Caco-2 (cell line): ENCODE measurements around the gene WWOX. TPM values are rescaled to one million over a fixed set of nuclear protein-coding genes. Genes with fewer than 3 reads are reported as not detected.

ENCODE experiments used
- BruUV-seq: library from RNA; stranded (reverse); fragments of 400-500 nt; replicated peaks from 2 replicates; lab custom pipeline; 2021; lab: Mats Ljungman, UMichigan
- CTCF ChIA-PET: fragments of 300-600 bp; sonication (Branson Sonifier 250); formaldehyde crosslinking; loops from one replicate; lab custom pipeline; 2022; ENCODE audit warnings: antibody characterized with exemption; lab: Charles Lee
- POLR2A ChIA-PET: fragments of 300-600 bp; sonication (Branson Sonifier 250); formaldehyde crosslinking; loops from one replicate; lab custom pipeline; 2022; ENCODE audit warnings: antibody characterized with exemption; lab: Charles Lee
- DNase-seq, 2 experiments: peaks; one replicate each; pipeline versions ENCODE4 v3.0.0 to v3.0.0-alpha.2; 2020 to 2022
- H3K27me3 ChIP-seq: replicated peaks from 2 replicates; pipeline ENCODE4 v1.6.0; 2011; ENCODE audit warnings: low read length; ENCODE audit not compliant: control insufficient read depth, insufficient read depth
- H3K36me3 ChIP-seq: 2 replicates; pipeline ENCODE4 v1.5.1; 2011; ENCODE audit warnings: low read length; ENCODE audit not compliant: control insufficient read depth, insufficient read depth
- H3K4me1 ChIP-seq: fragments of 250-450 bp; sonication (Bioruptor Pico); 2 replicates; pipeline ENCODE4 v1.5.1; 2020; ENCODE audit warnings: mild to moderate bottlenecking
- H3K4me3 ChIP-seq: 2 replicates; pipeline ENCODE4 v1.5.1; 2011; ENCODE audit warnings: low read depth, mild to moderate bottlenecking, control low read depth, low read length
- H3K9me3 ChIP-seq: fragments of 250-450 bp; sonication (Bioruptor Pico); 2 replicates; pipeline ENCODE4 v1.5.1; 2020; ENCODE audit warnings: mild to moderate bottlenecking, moderate library complexity
- H3K27ac Mint-ChIP-seq: one replicate; pipeline ENCODE4 v1.8.0; 2022; ENCODE audit warnings: mixed read lengths; ENCODE audit not compliant: unreplicated experiment
- H3K27me3 Mint-ChIP-seq: one replicate; pipeline ENCODE4 v1.8.0; 2022; ENCODE audit warnings: mixed read lengths; ENCODE audit not compliant: insufficient read depth, unreplicated experiment
- H3K36me3 Mint-ChIP-seq: one replicate; pipeline ENCODE4 v1.8.0; 2022; ENCODE audit warnings: mild to moderate bottlenecking, mixed read lengths; ENCODE audit not compliant: insufficient read depth, unreplicated experiment
- H3K4me1 Mint-ChIP-seq: one replicate; pipeline ENCODE4 v1.8.0; 2022; ENCODE audit warnings: low read depth, mixed read lengths; ENCODE audit not compliant: unreplicated experiment
- H3K4me3 Mint-ChIP-seq: one replicate; pipeline ENCODE4 v1.8.0; 2022; ENCODE audit warnings: mild to moderate bottlenecking, moderate library complexity, mixed read lengths; ENCODE audit not compliant: unreplicated experiment
- H3K9me3 Mint-ChIP-seq: one replicate; pipeline ENCODE4 v1.8.0; 2022; ENCODE audit warnings: mixed read lengths; ENCODE audit not compliant: unreplicated experiment
- intact Hi-C: fragments of 100-400 bp; cut with micrococcal nuclease; formaldehyde crosslinking; loops from one replicate; pipeline ENCODE4 v1.10.0; 2022; ENCODE audit not compliant: unreplicated experiment
- total RNA-seq: library from RNA; stranded (reverse); gene quantifications from 2 replicates; pipeline ENCODE4 v1.2.3, GENCODE V29; 2022
- TF ChIP-seq, protein P1 (sequence below), 2 experiments: fragments of 200-600 bp in 1 of 2; IDR thresholded peaks; 1 replicate in 1 of 2; 2 replicates in 1 of 2; pipeline versions ENCODE4 v1.5.1 to v1.8.0; 2011 to 2022; ENCODE audit warnings: antibody characterized with exemption in 1 of 2, control low read depth in 1 of 2, inconsistent platforms in 1 of 2, low read depth in 1 of 2, low read length in 1 of 2, mild to moderate bottlenecking in 1 of 2, moderate library complexity in 1 of 2; ENCODE audit not compliant: insufficient read depth in 1 of 2, severe bottlenecking in 1 of 2, unreplicated experiment in 1 of 2

Gene WWOX
- total RNA-seq, 1 experiment from 2014 or later = 45.0 TPM

DNA sequence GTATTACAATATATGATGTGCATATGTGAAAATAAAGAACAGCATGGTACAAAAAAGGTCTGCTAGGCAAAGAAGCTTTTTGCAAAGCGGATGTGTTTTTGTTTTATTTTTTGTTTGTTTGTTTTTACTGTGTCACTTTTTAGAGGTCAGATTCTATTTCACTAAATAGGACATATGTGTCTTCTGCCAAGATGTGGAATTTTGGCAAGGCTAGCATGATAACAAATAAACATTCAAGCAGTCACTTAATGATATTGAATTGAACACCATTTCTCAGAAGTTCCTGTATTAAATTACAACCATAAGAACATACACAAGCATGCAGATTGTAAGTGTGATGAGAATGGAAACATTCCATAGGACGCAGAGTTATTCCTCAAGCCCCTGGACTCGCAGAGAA, 492.7 kb downstream of the WWOX start:
- Mint-ChIP-seq H3K36me3 (no peaks in the 10 kb centered on the region), H3K27ac (no peak overlapping the region), H3K4me1 (peaks cover 10% of the 10 kb centered on the region), H3K27me3 (no peaks in the 10 kb centered on the region), H3K9me3 (no peaks in the 10 kb centered on the region), H3K4me3 (no peak overlapping the region)
- ChIA-PET POLR2A (no interaction called here), CTCF (no interaction called here)
- TF ChIP-seq, protein P1, sequence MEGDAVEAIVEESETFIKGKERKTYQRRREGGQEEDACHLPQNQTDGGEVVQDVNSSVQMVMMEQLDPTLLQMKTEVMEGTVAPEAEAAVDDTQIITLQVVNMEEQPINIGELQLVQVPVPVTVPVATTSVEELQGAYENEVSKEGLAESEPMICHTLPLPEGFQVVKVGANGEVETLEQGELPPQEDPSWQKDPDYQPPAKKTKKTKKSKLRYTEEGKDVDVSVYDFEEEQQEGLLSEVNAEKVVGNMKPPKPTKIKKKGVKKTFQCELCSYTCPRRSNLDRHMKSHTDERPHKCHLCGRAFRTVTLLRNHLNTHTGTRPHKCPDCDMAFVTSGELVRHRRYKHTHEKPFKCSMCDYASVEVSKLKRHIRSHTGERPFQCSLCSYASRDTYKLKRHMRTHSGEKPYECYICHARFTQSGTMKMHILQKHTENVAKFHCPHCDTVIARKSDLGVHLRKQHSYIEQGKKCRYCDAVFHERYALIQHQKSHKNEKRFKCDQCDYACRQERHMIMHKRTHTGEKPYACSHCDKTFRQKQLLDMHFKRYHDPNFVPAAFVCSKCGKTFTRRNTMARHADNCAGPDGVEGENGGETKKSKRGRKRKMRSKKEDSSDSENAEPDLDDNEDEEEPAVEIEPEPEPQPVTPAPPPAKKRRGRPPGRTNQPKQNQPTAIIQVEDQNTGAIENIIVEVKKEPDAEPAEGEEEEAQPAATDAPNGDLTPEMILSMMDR (IDR thresholded peaks at IDR 0.05; ENCODE audit: insufficient read depth in 1 of 2, low read depth in 1 of 2, low read length in 1 of 2, severe bottlenecking in 1 of 2, unreplicated experiment in 1 of 2) = no peak
- DNase-seq = no peak
- Histone ChIP-seq H3K4me1 (no peaks in the 10 kb centered on the region; the same call in 1 of the 2 replicates), H3K4me3 (no peak overlapping the region), H3K36me3 (no peaks in the 10 kb centered on the region), H3K27me3 (no peaks in the 10 kb centered on the region), H3K9me3 (0 out of 2 replicates have a peak, but pooled peaks cover 2% of the 10 kb centered on the region)
- no TSS peak for BruUV-seq
- intact Hi-C loops = no loop called here

DNA sequence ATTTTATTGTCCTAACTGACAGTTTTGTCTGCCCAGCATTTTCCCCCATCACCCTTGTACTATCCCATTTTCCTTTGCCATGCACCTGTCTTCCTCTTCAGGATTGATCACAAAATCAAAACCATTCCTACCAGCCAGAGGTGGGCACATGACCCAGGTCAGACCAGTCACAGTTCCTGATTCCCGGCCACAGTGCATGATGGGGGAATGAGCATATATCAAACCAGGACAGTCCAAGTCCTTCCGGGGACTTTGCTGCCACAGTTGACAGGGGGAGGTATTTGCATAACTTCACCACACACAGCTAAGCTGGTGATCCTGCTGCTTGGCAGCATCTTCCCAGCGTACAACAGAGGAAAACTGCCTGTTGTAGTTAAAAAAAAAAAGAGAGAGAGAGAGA, 493.9 kb downstream of the WWOX start:
- intact Hi-C loops = no loop called here
- H3K9me3 ChIP-seq = 0 out of 2 replicates have a peak, but pooled peaks cover 2% of the 10 kb centered on the region
- no peaks in the 10 kb centered on the region for H3K9me3 Mint-ChIP-seq
- H3K27me3 ChIP-seq = no peaks in the 10 kb centered on the region
- H3K4me1 Mint-ChIP-seq = peaks cover 11% of the 10 kb centered on the region
- no peaks in the 10 kb centered on the region for H3K27me3 Mint-ChIP-seq
- POLR2A ChIA-PET = no interaction called here
- H3K4me3 Mint-ChIP-seq = no peak overlapping the region
- DNase-seq = no peak
- CTCF ChIA-PET = no interaction called here
- H3K36me3 Mint-ChIP-seq = no peaks in the 10 kb centered on the region
- TF ChIP-seq, protein P1 (IDR thresholded peaks at IDR 0.05; ENCODE audit: insufficient read depth in 1 of 2, low read depth in 1 of 2, low read length in 1 of 2, severe bottlenecking in 1 of 2, unreplicated experiment in 1 of 2) = no peak
- no peaks in the 10 kb centered on the region for H3K36me3 ChIP-seq
- H3K4me1 ChIP-seq = no peaks in the 10 kb centered on the region; the same call in 1 of the 2 replicates
- H3K27ac Mint-ChIP-seq = no peak overlapping the region
- no TSS peak for BruUV-seq
- no peak overlapping the region for H3K4me3 ChIP-seq

- Mint-ChIP-seq H3K27ac (no peak overlapping the region), H3K4me1 (peaks cover 11% of the 10 kb centered on the region), H3K27me3 (no peaks in the 10 kb centered on the region), H3K36me3 (no peaks in the 10 kb centered on the region), H3K9me3 (no peaks in the 10 kb centered on the region), H3K4me3 (no peak overlapping the region)
- intact Hi-C loops = no loop called here
- no TSS peak for BruUV-seq
- H3K4me1 ChIP-seq = no peaks in the 10 kb centered on the region; the same call in 1 of the 2 replicates
- H3K4me3 ChIP-seq = no peak overlapping the region
- H3K36me3 ChIP-seq = no peaks in the 10 kb centered on the region
- DNase-seq = no peak
- H3K27me3 ChIP-seq = no peaks in the 10 kb centered on the region
- H3K9me3 ChIP-seq = no peaks in the 10 kb centered on the region
- TF ChIP-seq, protein P1 (IDR thresholded peaks at IDR 0.05; ENCODE audit: insufficient read depth in 1 of 2, low read depth in 1 of 2, low read length in 1 of 2, severe bottlenecking in 1 of 2, unreplicated experiment in 1 of 2) = no peak
- POLR2A ChIA-PET = no interaction called here
- CTCF ChIA-PET = no interaction called here
Observed at GRCh38 chr16:78594191-78594590, 494.7 kb downstream of the WWOX start.
